Spleen (tissue), 7 donors: Measurements from ENCODE around the gene ABCC8.

Source experiments
- POLR2A ChIP-seq, 3 donors: fragments of 450-650 bp; IDR thresholded peaks; one replicate each; pipeline ENCODE4 v1.5.1; 2017; ENCODE audit warnings: antibody characterized with exemption in 3 of 3, mild to moderate bottlenecking in 1 of 3
- TF ChIP-seq, protein P1 (sequence below), 11 experiments: fragments of 200-600 bp in 7 of 11; fragments of 450-650 bp in 4 of 11; sonication (generic) in 4 of 11; IDR thresholded peaks in 8 of 11; conservative IDR thresholded peaks in 3 of 11; 1 replicate in 7 of 11; 2 replicates in 4 of 11; pipeline versions ENCODE4 v1.4.0 to v1.8.0; 2016 to 2021; ENCODE audit warnings: antibody characterized with exemption in 11 of 11, inconsistent platforms in 4 of 11, mild to moderate bottlenecking in 1 of 11
- donor health status: DM: no; HTN: no; CAD: no; lungs with moderate emphysema.
- donor health status: DM: no; HTN: no; CAD: no.
- donor health status: DM: no; HTN: no; CAD: no.

DNA sequence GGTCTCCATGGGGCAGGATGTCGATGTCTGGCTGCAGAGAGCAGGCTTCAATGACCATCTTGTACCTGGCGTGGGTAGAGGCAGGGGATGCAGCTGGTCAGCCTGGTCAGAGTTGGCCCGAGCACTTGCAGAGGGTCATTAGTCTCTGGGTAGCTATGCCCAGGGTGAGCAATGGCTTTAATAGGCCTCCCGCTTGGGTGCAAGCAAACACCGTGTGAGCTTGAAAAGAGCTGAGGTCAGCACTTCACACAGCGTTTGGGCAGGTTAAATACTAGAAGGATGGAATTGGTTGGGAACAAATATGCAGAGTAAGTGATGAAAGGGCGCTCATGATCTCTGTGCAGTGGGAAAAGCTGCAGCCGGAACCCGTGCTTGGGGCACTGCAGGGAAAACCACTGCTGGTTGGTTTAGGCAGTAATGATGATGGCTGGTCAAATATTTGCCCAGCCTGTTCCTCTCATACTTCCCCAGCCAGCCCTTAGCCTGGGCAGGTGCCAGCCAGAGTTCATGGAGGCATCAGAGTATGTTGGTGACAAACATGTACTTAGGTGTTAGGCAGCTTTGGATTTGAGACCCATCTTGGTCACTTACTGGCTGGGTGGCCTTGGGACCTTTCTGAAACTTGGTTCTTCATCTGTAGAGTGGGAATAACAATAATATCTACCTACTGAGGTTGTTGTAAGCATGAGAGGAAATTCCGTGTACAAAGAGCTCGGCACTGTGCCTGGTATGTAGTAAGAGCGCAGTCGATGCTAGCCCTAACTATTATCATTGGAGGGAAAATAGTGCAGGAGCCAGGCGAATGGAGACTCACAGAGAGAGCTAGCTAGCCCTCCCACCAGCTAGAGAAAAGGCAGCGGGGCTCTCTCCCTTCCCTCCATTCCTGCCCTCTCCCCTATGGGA, 63.0 kb downstream of the ABCC8 start:
- TF ChIP-seq, protein P1, sequence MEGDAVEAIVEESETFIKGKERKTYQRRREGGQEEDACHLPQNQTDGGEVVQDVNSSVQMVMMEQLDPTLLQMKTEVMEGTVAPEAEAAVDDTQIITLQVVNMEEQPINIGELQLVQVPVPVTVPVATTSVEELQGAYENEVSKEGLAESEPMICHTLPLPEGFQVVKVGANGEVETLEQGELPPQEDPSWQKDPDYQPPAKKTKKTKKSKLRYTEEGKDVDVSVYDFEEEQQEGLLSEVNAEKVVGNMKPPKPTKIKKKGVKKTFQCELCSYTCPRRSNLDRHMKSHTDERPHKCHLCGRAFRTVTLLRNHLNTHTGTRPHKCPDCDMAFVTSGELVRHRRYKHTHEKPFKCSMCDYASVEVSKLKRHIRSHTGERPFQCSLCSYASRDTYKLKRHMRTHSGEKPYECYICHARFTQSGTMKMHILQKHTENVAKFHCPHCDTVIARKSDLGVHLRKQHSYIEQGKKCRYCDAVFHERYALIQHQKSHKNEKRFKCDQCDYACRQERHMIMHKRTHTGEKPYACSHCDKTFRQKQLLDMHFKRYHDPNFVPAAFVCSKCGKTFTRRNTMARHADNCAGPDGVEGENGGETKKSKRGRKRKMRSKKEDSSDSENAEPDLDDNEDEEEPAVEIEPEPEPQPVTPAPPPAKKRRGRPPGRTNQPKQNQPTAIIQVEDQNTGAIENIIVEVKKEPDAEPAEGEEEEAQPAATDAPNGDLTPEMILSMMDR (IDR thresholded peaks at IDR 0.05 in 8 of 11, conservative IDR thresholded peaks at IDR 0.05 in 3 of 11), result no peak
- no peak for TF ChIP-seq POLR2A (IDR thresholded peaks at IDR 0.05)
